Measurements from ENCODE around the gene TBCK. TPM values are rescaled to one million over a fixed set of nuclear protein-coding genes. Genes with fewer than 3 reads are reported as not detected.

TBCK gene
- polyA plus RNA-seq, 1 of the 3 experiments (the other 2 are of a cell fraction), result 14.6 TPM

- no peak for TF ChIP-seq TEAD4 (IDR thresholded peaks at IDR 0.05; ENCODE audit: borderline replicate concordance, insufficient read depth)
- no peak for TF ChIP-seq ZBTB33 (IDR thresholded peaks at IDR 0.05; ENCODE audit: borderline replicate concordance, low read depth)
Observed at GRCh38 chr4:106160560-106160959, 155.4 kb downstream of the TBCK start (continued).

- no peaks in the 10 kb centered on the region for H3K79me2 ChIP-seq (ENCODE audit: insufficient read depth)
- H3K9me3 ChIP-seq, result no peaks in the 10 kb centered on the region
- H3F3A ChIP-seq (replicated peaks; ENCODE audit: insufficient read depth), result no peaks in the 10 kb centered on the region
- POLR2A ChIA-PET, result no interaction called here
- no peak for TF ChIP-seq SIN3A (IDR thresholded peaks at IDR 0.05; ENCODE audit: borderline replicate concordance, low read depth, low read length)
- TF ChIP-seq PBX3 (IDR thresholded peaks at IDR 0.05), result no peak
- no peak for TF ChIP-seq JUND (IDR thresholded peaks at IDR 0.05)
- no peak for TF ChIP-seq RFX5 (IDR thresholded peaks at IDR 0.05; ENCODE audit: low read length)
- no peak for TF ChIP-seq NRF1 (IDR thresholded peaks at IDR 0.05; ENCODE audit: low read depth, low read length)
- H3K27me3 ChIP-seq (ENCODE audit: insufficient read depth), result no peaks in the 10 kb centered on the region
- DNase-seq, result no peak
- H3K27ac ChIP-seq (ENCODE audit: low read depth in 2 of 2, low read length in 1 of 2), result no peak overlapping the region
- H3K4me1 ChIP-seq (ENCODE audit: control insufficient read depth in 1 of 2, insufficient read depth in 2 of 2, low read depth in 1 of 2, low read length in 1 of 2), result no peaks in the 10 kb centered on the region
- H3K9me2 ChIP-seq, result no peaks in the 10 kb centered on the region
- peaks cover 0 to 2% of the 10 kb centered on the region in 2 experiments for H3K36me3 ChIP-seq (replicated peaks in 1 of 2; ENCODE audit: control insufficient read depth in 1 of 2, insufficient read depth in 2 of 2, low read length in 1 of 2)
- CTCF ChIA-PET, result no interaction called here
- no peaks in the 10 kb centered on the region for H4K20me1 ChIP-seq (ENCODE audit: insufficient read depth)
- no peak overlapping the region for H3K9ac ChIP-seq
- no peak overlapping the region for H2AFZ ChIP-seq (ENCODE audit: low read depth)
- no peak overlapping the region for H3K4me2 ChIP-seq
- no peak overlapping the region for H3K4me3 ChIP-seq (ENCODE audit: low read depth in 2 of 2, low read length in 1 of 2)
- WGBS (ENCODE audit: low lambda C conversion rate), result 96% methylated on average over 2 of the region's 2 CpGs
Observed at GRCh38 chr4:106149911-106150310, 166.1 kb downstream of the TBCK start.

- Histone ChIP-seq H3K27ac (ENCODE audit: low read depth in 2 of 2, low read length in 1 of 2) (no peak overlapping the region), H3K4me2 (no peak overlapping the region), H3K9ac (no peak overlapping the region), H3K36me3 (replicated peaks in 1 of 2; ENCODE audit: control insufficient read depth in 1 of 2, insufficient read depth in 2 of 2, low read length in 1 of 2) (peaks cover 0 to 2% of the 10 kb centered on the region in 2 experiments), H3K27me3 (ENCODE audit: insufficient read depth) (no peaks in the 10 kb centered on the region), H2AFZ (ENCODE audit: low read depth) (no peak overlapping the region), H4K20me1 (ENCODE audit: insufficient read depth) (no peaks in the 10 kb centered on the region), H3K79me2 (ENCODE audit: insufficient read depth) (no peaks in the 10 kb centered on the region), H3K9me3 (no peaks in the 10 kb centered on the region), H3F3A (replicated peaks; ENCODE audit: insufficient read depth) (no peaks in the 10 kb centered on the region), H3K4me3 (ENCODE audit: low read depth in 2 of 2, low read length in 1 of 2) (no peak overlapping the region), H3K9me2 (no peaks in the 10 kb centered on the region), H3K4me1 (ENCODE audit: control insufficient read depth in 1 of 2, insufficient read depth in 2 of 2, low read depth in 1 of 2, low read length in 1 of 2) (no peaks in the 10 kb centered on the region)
- ChIA-PET POLR2A (no interaction called here), CTCF (no interaction called here)
- WGBS (ENCODE audit: low lambda C conversion rate), result 93% methylated on average over 1 of the region's 1 CpG
- DNase-seq, result no peak
- TF ChIP-seq GATA2 (CRISPR knock-in tag; IDR thresholded peaks at IDR 0.05), result no peak
- no peak for TF ChIP-seq JUND (IDR thresholded peaks at IDR 0.05)
- no peak for TF ChIP-seq CHD2 (IDR thresholded peaks at IDR 0.05; ENCODE audit: low read length, partially characterized antibody)
- TF ChIP-seq PBX3 (IDR thresholded peaks at IDR 0.05), result no peak
- no peak for TF ChIP-seq MXI1 (IDR thresholded peaks at IDR 0.05; ENCODE audit: low read depth, low read length)
- TF ChIP-seq IRF3 (IDR thresholded peaks at IDR 0.05; ENCODE audit: low read depth, low read length), result no peak
Observed at GRCh38 chr4:106149026-106149425, 167.0 kb downstream of the TBCK start.

All from SK-N-SH (cell line).